GM12891 (cell line): Measurements from ENCODE around the gene MLXIP.

Source experiments
- POLR2A ChIP-seq: IDR thresholded peaks from 2 replicates; pipeline ENCODE4 v1.6.1; 2011; ENCODE audit warnings: low read depth, low read length, control low read depth
- POLR2AphosphoS5 ChIP-seq: IDR thresholded peaks from 2 replicates; pipeline ENCODE4 v1.6.1; 2011; ENCODE audit warnings: low read depth, low read length, control low read depth
- POU2F2 ChIP-seq: IDR thresholded peaks from 2 replicates; pipeline ENCODE4 v1.6.1; 2011; ENCODE audit warnings: low read depth, mild to moderate bottlenecking, control low read depth, low read length, moderate library complexity
- TAF1 ChIP-seq: IDR thresholded peaks from 2 replicates; pipeline ENCODE4 v1.6.1; 2011; ENCODE audit warnings: low read depth, low read length, control low read depth

GRCh38 chr12:122096014-122096413, 17.5 kb downstream of the MLXIP start:
- TF ChIP-seq POLR2A: no peak
- TF ChIP-seq POLR2AphosphoS5: no peak
- no peak for TF ChIP-seq TAF1
- TF ChIP-seq POU2F2: no peak
